ENCODE results near the gene SLC22A17. TPM values are rescaled to one million over a fixed set of nuclear protein-coding genes. Genes with fewer than 3 reads are reported as not detected.

Gene SLC22A17
- total and polyA plus RNA-seq, 2 of the 13 experiments (the other 11 are each of a cell fraction or from before 2014, with no cell fraction given): 0.95 to 1.1 TPM

- TF ChIP-seq DRAP1 (CRISPR knock-in tag; IDR thresholded peaks at IDR 0.05) (peak; percentile 23; the same call in 1 of the 2 replicates), FIP1L1 (IDR thresholded peaks at IDR 0.05; ENCODE audit: borderline replicate concordance, insufficient read depth, low read depth, low read length) (no peak), GLI4 (CRISPR knock-in tag; IDR thresholded peaks at IDR 0.05; ENCODE audit: borderline replicate concordance) (no peak), ZSCAN9 (CRISPR knock-in tag; IDR thresholded peaks at IDR 0.05; ENCODE audit: borderline replicate concordance) (no peak), ZNF136 (CRISPR knock-in tag; IDR thresholded peaks at IDR 0.05; ENCODE audit: low read depth) (no peak), CBX1 (IDR thresholded peaks at IDR 0.05; ENCODE audit: low read depth) (peak; percentile 38), ZNF329 (CRISPR knock-in tag; IDR thresholded peaks at IDR 0.05; ENCODE audit: low read depth) (0 out of 2 replicates have a peak, but pooled peaks have one; percentile 35), HNF4A (CRISPR knock-in tag; IDR thresholded peaks at IDR 0.05) (no peak), KDM1A (CRISPR knock-in tag; IDR thresholded peaks at IDR 0.05) (0 out of 2 replicates have a peak, but pooled peaks have one; percentile 24), ATF5 (CRISPR knock-in tag; IDR thresholded peaks at IDR 0.05; ENCODE audit: low read depth) (no peak), NR2F6 (IDR thresholded peaks at IDR 0.05) (no peak), NR2F6 (CRISPR knock-in tag; IDR thresholded peaks at IDR 0.05) (no peak), IKZF5 (CRISPR knock-in tag; IDR thresholded peaks at IDR 0.05) (peak; percentile 72; the same call in 1 of the 2 replicates), IRX3 (CRISPR knock-in tag; IDR thresholded peaks at IDR 0.05; ENCODE audit: borderline replicate concordance, low read depth) (no peak), CREM (IDR thresholded peaks at IDR 0.05) (no peak), CREM (CRISPR knock-in tag; IDR thresholded peaks at IDR 0.05) (0 out of 2 replicates have a peak, but pooled peaks have one; percentile 10), POLR2G (IDR thresholded peaks at IDR 0.05; ENCODE audit: low read depth, low read length) (no peak), SMARCC2 (IDR thresholded peaks at IDR 0.05) (no peak), SMC3 (IDR thresholded peaks at IDR 0.05; ENCODE audit: low read length) (peak; percentile 89), ZNF766 (CRISPR knock-in tag; IDR thresholded peaks at IDR 0.05; ENCODE audit: borderline replicate concordance) (no peak), ZBTB20 (CRISPR knock-in tag; IDR thresholded peaks at IDR 0.05; ENCODE audit: borderline replicate concordance, low read depth) (no peak), DMAP1 (CRISPR knock-in tag; IDR thresholded peaks at IDR 0.05) (no peak), ZNF546 (CRISPR knock-in tag; conservative IDR thresholded peaks at IDR 0.05) (no peak), ATM (IDR thresholded peaks at IDR 0.05; ENCODE audit: borderline replicate concordance) (no peak), RFX1 (IDR thresholded peaks at IDR 0.05) (no peak), HOXD1 (CRISPR knock-in tag; IDR thresholded peaks at IDR 0.05) (no peak), ZNF598 (CRISPR knock-in tag; IDR thresholded peaks at IDR 0.05; ENCODE audit: borderline replicate concordance) (peak; percentile 50; the same call in 1 of the 2 replicates), MYC (CRISPR knock-in tag; IDR thresholded peaks at IDR 0.05; ENCODE audit: borderline replicate concordance) (peak; percentile 53; the same call in 1 of the 2 replicates), ZNF3 (CRISPR knock-in tag; IDR thresholded peaks at IDR 0.05) (no peak), ZNF235 (CRISPR knock-in tag; IDR thresholded peaks at IDR 0.05; ENCODE audit: borderline replicate concordance) (no peak), PITX1 (CRISPR knock-in tag; IDR thresholded peaks at IDR 0.05) (peak; percentile 27; the same call in 1 of the 2 replicates), SIX4 (CRISPR knock-in tag; IDR thresholded peaks at IDR 0.05) (0 out of 2 replicates have a peak, but pooled peaks have one; percentile 15), RFXAP (CRISPR knock-in tag; IDR thresholded peaks at IDR 0.05; ENCODE audit: borderline replicate concordance) (no peak)
Measured at GRCh38 chr14:23379366-23380196, 26.9 kb upstream of the SLC22A17 start (continued).
